Heart left ventricle (tissue), 13 donors: ENCODE data around the gene UQCR11.

Experiments
- POLR2A ChIP-seq, 2 donors: fragments of 450-650 bp; IDR thresholded peaks; one replicate each; pipeline ENCODE4 v1.6.1; 2017; ENCODE audit warnings: antibody characterized with exemption in 2 of 2, mild to moderate bottlenecking in 2 of 2, moderate library complexity in 2 of 2
- TF ChIP-seq, protein P1 (sequence below), 12 donors: fragments of 200-600 bp; sonication (generic) in 4 of 12; IDR thresholded peaks; one replicate each; pipeline versions ENCODE4 v1.5.0 to v1.8.0; 2018 to 2022; ENCODE audit warnings: antibody characterized with exemption in 12 of 12, mild to moderate bottlenecking in 5 of 12
- donor health status: ischemic (EF 13 %, LVEDD 7.1; RV severe dilation, severe dysfunction).
- donor health status: DM: no; HTN: yes; CAD: no.
- donor health status: DM: no; HTN: no; CAD: no.
- donor health status: ischemic (EF 25% LVEDD 6.9; RV normal size, moderate dysfunction).
- donor health status: ischemic (EF 25% LVEDD 5.7; RV mildly dilated, moderate dysfunction).
- donor health status: ischemic (EF 35%, LVEDD 5.7; RV mildly dilated, moderate dysfunction).
- donor health status: nonischemic (EF 11% LVEDD 7.7; RV severe dilation, severe dysfunction).
- donor health status: DM: yes; HTN: yes; CAD: no.
- donor health status: PGD.
- donor health status: ischemic (EF 29% LVEDD 5.4; RV normal size, mild dysfunction).
- donor health status: nonischemic (EF 23%, LVEDD 6.1; RV moderate dilation, normal function).

DNA sequence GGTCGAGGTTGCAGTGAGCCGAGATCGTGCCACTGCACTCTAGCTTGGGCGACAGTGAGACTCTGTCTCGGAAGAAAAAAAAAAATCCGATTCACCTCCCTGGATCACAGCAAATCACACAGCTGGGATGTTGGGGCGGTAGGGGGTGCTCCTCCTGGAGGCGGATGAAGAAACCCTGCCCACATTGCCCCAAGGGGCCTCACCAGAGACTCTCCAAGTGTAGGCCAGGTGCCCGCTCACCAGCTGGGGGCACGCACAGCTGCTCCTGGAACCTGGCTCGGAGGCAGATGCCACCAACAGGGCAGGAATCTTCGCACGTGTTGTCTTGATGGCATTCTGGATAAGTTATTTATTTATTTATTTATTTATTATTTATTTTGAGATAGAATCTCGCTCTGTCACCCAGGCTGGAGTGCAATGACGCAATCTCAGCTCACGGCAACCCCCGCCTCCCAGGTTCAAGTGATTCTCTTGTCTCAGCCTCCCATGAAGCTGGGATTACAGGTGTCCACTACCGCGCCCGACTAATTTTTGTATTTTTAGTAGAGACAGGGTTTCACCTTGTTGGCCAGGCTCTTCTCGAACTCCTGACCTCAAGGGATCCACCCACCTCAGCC lies 3.1 kb downstream of the UQCR11 start:
- TF ChIP-seq, protein P1, sequence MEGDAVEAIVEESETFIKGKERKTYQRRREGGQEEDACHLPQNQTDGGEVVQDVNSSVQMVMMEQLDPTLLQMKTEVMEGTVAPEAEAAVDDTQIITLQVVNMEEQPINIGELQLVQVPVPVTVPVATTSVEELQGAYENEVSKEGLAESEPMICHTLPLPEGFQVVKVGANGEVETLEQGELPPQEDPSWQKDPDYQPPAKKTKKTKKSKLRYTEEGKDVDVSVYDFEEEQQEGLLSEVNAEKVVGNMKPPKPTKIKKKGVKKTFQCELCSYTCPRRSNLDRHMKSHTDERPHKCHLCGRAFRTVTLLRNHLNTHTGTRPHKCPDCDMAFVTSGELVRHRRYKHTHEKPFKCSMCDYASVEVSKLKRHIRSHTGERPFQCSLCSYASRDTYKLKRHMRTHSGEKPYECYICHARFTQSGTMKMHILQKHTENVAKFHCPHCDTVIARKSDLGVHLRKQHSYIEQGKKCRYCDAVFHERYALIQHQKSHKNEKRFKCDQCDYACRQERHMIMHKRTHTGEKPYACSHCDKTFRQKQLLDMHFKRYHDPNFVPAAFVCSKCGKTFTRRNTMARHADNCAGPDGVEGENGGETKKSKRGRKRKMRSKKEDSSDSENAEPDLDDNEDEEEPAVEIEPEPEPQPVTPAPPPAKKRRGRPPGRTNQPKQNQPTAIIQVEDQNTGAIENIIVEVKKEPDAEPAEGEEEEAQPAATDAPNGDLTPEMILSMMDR (IDR thresholded peaks at IDR 0.05), result no peak
- TF ChIP-seq POLR2A (IDR thresholded peaks at IDR 0.05), result no peak
